WTC11 (cell line): ENCODE data around the gene SPRED1.

Experiments used
- ESRRA ChIP-seq: sonication (generic); formaldehyde crosslinking; IDR thresholded peaks from 2 replicates; pipeline ENCODE4 v1.8.1; 2022; ENCODE audit warnings: mild to moderate bottlenecking, missing genetic modification reagents, borderline replicate concordance
- NR3C1 ChIP-seq: sonication (generic); formaldehyde crosslinking; conservative IDR thresholded peaks from 2 replicates; pipeline ENCODE4 v1.8.1; 2023; ENCODE audit warnings: low read depth, mild to moderate bottlenecking, missing genetic modification reagents
- TEAD4 ChIP-seq: sonication (generic); formaldehyde crosslinking; IDR thresholded peaks from 2 replicates; pipeline ENCODE4 v1.8.0; 2022; ENCODE audit warnings: mild to moderate bottlenecking, missing genetic modification reagents
- ZBTB21 ChIP-seq: sonication (generic); formaldehyde crosslinking; IDR thresholded peaks from 2 replicates; pipeline ENCODE4 v1.8.1; 2023; ENCODE audit warnings: mild to moderate bottlenecking, missing genetic modification reagents, borderline replicate concordance
- TF ChIP-seq, protein P1 (sequence below): fragments of 200-600 bp; IDR thresholded peaks from 2 replicates; pipeline ENCODE4 v1.8.0; 2022; ENCODE audit warnings: antibody characterized with exemption
- TF ChIP-seq, protein P2 (sequence below): sonication (generic); formaldehyde crosslinking; IDR thresholded peaks from 2 replicates; pipeline ENCODE4 v1.8.1; 2023; ENCODE audit warnings: mild to moderate bottlenecking, missing genetic modification reagents, moderate library complexity
- TF ChIP-seq, protein P3 (sequence below): sonication (generic); formaldehyde crosslinking; IDR thresholded peaks from 2 replicates; pipeline ENCODE4 v1.8.0; 2022; ENCODE audit warnings: mild to moderate bottlenecking, missing genetic modification reagents

DNA sequence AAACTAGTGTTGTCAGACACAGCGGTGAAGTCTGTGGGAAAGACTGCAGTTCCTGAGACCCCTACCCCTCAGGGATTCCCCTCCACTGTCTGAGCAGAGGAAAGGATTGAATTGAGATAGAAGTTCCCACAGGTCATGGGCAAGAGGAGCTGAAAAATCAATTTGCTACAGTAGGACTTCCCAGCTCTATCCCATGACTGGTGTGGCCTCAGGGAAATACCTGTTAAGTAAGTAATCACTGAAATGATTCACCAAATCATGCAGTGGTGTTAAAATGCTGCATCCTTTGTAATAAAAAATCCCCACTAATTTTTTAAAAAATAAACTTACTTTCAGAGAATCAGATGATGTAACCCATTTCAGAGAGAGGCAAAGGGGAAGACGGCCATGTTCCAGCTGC lies 45.0 kb upstream of the SPRED1 start:
- TF ChIP-seq, protein P1, sequence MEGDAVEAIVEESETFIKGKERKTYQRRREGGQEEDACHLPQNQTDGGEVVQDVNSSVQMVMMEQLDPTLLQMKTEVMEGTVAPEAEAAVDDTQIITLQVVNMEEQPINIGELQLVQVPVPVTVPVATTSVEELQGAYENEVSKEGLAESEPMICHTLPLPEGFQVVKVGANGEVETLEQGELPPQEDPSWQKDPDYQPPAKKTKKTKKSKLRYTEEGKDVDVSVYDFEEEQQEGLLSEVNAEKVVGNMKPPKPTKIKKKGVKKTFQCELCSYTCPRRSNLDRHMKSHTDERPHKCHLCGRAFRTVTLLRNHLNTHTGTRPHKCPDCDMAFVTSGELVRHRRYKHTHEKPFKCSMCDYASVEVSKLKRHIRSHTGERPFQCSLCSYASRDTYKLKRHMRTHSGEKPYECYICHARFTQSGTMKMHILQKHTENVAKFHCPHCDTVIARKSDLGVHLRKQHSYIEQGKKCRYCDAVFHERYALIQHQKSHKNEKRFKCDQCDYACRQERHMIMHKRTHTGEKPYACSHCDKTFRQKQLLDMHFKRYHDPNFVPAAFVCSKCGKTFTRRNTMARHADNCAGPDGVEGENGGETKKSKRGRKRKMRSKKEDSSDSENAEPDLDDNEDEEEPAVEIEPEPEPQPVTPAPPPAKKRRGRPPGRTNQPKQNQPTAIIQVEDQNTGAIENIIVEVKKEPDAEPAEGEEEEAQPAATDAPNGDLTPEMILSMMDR, result no peak
- TF ChIP-seq, protein P2, sequence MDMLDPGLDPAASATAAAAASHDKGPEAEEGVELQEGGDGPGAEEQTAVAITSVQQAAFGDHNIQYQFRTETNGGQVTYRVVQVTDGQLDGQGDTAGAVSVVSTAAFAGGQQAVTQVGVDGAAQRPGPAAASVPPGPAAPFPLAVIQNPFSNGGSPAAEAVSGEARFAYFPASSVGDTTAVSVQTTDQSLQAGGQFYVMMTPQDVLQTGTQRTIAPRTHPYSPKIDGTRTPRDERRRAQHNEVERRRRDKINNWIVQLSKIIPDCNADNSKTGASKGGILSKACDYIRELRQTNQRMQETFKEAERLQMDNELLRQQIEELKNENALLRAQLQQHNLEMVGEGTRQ, result no peak
- TF ChIP-seq ESRRA (CRISPR knock-in tag) (no peak), TEAD4 (CRISPR knock-in tag) (no peak), NR3C1 (no peak), ZBTB21 (CRISPR knock-in tag) (no peak)
- TF ChIP-seq, protein P3, sequence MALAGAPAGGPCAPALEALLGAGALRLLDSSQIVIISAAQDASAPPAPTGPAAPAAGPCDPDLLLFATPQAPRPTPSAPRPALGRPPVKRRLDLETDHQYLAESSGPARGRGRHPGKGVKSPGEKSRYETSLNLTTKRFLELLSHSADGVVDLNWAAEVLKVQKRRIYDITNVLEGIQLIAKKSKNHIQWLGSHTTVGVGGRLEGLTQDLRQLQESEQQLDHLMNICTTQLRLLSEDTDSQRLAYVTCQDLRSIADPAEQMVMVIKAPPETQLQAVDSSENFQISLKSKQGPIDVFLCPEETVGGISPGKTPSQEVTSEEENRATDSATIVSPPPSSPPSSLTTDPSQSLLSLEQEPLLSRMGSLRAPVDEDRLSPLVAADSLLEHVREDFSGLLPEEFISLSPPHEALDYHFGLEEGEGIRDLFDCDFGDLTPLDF, result no peak
